Stimulated activated CD4-positive, alpha-beta T cell treated with anti-CD3 and anti-CD28 coated beads, Interleukin-4, amount 100 ng/mL, for 48 hours (primary cell): Measurements from ENCODE around the gene TREML2.
A peak's percentile ranks its signal among the peaks of the same experiment; 100 is the strongest.
"Not testable (repeated sequence)": the region's sequence is repeated elsewhere in the genome, so short reads cannot be mapped to it uniquely, and the experiment has no call there.

ENCODE experiments used
- DNase-seq, 2 donors: peaks; one replicate each; pipeline ENCODE4 v3.0.0-alpha.2; 2020; ENCODE audit warnings: low read depth in 2 of 2

TREML2 gene

GRCh38 chr6:41208439-41209106 is 7.6 kb upstream of the TREML2 start:
- no peak for DNase-seq

DNA sequence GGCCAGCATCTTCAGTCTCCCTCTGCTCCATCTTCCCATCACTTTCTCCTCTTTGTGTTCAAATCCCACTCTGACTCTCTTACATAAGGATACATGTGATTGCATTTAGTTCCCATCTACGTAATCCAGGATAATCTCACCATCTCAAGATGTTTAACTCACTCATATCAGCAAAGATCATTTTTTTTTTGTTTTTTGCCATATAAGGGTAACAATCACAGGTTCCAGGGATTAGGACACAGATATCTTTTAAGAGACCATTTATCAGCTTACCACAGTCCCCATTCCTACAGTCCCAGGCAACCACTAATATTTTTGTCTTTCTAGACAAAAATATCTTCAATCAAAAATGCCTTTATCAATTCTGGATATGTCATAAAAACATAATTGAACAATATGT is 3.2 kb upstream of the TREML2 start:
- DNase-seq = no peak

DNA sequence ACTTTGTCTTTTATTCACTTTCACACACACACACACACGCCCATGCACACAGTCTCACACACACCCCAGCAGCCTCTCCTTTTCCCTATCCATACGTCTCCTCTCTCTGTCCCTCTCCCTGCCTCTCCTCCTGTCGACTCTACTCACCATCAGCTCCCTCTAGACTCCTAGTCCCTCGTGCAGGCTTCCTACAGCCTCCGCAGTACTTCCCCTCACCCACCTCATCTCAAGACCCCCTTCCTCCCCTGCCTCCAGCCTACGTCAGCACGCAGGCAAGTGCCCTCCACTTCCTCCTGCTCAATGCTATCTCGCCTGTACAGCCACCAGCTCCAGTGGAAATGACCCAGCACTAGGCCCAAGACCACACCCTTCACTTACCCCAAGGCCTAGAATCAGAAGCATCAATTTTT is 820 bp upstream of the TREML2 start:
- no peak for DNase-seq

GRCh38 chr6:41200296-41200900 is 551 bp downstream of the TREML2 start:
- peak; percentile 28 to 37 for DNase-seq

GRCh38 chr6:41199552-41200246 is 1.2 kb downstream of the TREML2 start:
- peak in 1 of 2 donors; percentile 19 for DNase-seq

DNA sequence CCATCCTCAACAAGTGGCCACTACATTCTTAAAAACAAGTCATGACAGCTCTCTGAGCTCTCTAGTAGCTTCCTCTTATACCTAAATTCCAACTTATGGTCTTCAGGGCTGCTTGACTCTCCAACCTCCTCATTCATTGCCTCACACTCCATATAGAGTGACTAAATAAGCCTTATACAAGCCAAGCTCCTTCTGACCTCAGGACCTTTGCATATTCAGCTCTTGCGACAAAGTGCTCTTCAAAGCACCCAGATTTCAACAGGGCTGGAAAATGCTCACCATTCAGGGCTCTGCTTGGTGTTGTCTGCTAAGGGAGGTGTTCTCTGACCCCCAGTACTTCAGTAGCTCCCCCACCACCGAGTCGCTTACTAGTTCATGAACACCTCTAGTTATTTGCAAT is 3.7 kb downstream of the TREML2 start:
- no peak for DNase-seq

GRCh38 chr6:41194386-41194785 is 6.6 kb downstream of the TREML2 start:
- DNase-seq = no peak

DNA sequence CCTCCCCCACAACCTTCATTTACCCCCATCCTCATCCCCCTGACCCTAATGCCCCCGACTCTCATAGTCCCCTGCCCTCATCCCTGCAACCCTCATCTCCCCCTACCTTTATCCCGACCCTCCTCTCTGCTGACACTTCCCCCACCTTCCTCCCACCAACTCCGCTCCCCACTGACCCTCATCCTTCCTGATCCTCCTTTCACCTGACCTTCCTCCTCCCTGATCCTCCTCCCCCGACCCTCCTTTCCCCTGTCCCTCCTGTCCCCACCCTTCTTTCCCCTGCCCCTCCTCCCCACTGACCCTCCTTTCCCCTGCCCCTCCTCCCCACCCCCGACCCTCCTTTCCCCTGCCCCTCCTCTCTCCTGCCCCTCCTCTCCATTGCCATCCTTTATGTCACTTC is 7.1 kb downstream of the TREML2 start:
- no peak for DNase-seq

DNA sequence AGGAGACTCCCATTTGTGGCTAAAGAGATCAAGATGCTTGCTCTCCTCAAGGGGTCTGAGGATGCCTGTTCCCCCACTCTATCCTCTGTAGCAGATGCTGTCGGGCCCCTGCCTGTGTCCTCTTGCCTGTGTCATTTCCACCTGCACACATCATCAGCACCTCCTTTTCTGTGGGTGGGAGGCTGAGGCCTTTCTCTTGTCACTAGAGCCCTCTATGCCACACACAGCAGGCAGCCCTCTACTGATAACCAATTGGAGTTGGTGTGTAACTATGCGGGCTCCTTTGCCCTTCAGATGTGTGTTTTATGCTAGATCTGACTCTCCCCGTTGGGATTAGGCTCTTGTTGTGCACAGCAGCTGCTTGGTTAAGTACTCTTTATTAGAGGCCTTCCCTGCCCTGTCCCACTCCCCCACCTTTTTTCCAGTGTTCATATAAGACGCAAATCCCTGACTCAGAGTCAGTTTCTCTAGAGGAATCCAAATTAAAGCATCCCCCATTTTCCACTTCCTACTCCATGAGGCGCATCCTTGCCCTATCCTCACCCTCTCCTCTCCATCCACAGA is 7.7 kb downstream of the TREML2 start:
- DNase-seq = no peak

DNA sequence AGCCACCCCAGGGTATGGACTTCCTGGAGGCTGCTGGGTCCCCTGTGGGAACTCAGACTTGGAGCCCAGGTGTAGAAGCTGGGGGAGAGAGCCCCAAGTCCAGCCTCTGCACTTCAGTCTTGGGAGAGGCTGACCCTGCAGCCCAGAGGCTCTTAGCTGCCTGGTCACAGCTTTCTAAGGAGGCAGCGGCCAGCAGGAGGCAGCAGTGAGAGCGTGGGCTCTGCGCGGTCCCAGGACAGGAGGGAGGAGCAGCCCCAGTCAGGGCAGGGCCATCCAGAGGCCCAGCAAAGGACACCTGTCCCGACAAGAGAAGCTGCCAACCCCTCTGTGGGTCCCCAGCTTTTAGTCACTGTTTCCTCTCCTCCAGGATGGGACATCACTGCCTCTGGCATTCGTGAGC is 9.4 kb downstream of the TREML2 start:
- DNase-seq = peak; percentile 36 to 40

DNA sequence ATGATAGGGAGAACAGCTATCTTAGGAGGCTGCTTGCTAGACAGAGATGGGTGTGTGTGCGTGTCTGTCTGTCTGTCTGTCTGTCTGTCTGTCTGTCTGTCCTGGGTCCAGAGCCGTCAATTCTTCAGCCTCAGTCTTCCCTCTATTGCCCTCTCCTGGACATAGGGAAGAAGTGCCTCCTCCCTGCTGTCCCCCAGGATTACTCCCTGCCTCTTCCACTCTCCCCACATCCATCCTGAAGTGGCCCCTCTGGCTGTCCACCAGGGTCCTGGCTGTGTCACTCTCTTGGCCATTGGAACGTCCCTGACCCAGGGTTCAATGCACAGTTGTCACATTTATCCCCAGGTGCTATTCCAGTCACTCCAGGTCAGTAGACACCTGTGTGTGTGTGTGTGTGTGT is 10.2 kb downstream of the TREML2 start:
- DNase-seq = no peak

DNA sequence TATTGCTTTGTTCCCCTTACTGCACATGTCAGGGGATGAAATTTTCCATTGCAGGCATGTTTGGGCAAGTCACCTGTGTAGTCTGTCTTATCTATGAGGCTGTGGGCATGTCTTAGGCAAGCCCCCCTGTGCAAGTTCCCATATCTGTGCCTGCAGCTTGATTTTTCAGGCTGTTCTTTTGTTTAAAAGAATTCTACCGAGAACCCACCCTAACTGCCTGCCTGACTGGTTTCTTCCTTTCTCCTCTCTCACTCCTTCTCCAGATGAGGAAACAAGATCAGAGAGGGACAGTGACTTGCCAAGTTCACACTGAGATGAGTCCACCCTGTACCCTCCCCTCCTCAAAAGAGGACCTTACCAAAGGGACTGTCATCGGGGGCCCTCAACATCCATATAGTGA is 11.0 kb downstream of the TREML2 start:
- no peak for DNase-seq

GRCh38 chr6:41189046-41189445 is 11.9 kb downstream of the TREML2 start:
- DNase-seq = not testable (repeated sequence)

GRCh38 chr6:41187924-41188886 is 12.7 kb downstream of the TREML2 start:
- no peak for DNase-seq

DNA sequence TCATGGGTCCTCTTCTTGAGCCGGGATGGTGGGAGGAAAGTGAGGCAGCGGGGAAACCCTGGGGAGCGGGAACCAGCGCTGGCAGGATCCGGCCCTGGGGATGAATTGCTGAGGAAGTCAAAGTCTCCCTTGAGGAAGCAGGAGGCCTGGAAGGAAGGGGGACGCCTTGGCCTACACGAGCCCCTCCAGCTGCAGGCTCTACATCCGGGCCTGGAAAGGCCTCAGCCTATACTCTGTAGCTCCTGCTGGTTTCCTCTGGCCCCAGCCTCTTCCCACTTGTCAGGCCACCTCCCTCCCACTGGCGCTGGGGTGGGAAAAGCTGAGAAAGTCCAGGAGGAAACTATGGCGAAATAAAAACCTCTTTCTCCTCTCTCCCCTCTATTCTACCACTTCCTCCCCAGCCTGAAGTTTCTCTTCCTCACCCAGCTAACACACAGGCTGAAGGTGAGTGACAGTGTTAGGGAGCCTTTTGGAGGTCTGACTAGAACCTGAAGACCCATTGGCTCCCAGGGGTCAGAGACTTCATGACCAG is 14.9 kb downstream of the TREML2 start:
- DNase-seq = no peak

- no peak for DNase-seq
These were observed 16.2 kb downstream of the TREML2 start for GRCh38 chr6:41184761-41185160.

GRCh38 chr6:41182069-41183034 is 18.6 kb downstream of the TREML2 start:
- DNase-seq = peak; percentile 15 to 34

DNA sequence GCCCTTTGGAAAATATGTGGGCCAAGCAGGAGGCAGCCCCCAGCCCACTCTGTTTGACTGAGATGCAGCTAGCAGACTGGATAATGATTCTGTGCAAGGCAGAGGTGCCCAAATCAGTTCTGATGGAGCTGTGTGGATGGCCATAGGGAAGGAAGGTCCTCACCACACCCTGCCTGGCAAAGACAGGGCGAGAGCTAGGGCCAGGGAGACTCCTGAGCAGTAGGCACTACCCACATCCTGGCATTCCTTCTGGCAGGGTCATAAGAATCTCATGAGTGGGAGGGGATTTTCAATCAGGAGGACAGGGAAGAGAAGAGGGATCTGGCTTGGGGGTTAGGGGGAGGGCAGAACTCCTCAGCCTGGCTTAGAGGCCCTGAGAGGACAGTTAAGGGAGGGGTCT is 19.4 kb downstream of the TREML2 start:
- no peak for DNase-seq

GRCh38 chr6:41179163-41179562 is 21.8 kb downstream of the TREML2 start:
- no peak for DNase-seq

DNA sequence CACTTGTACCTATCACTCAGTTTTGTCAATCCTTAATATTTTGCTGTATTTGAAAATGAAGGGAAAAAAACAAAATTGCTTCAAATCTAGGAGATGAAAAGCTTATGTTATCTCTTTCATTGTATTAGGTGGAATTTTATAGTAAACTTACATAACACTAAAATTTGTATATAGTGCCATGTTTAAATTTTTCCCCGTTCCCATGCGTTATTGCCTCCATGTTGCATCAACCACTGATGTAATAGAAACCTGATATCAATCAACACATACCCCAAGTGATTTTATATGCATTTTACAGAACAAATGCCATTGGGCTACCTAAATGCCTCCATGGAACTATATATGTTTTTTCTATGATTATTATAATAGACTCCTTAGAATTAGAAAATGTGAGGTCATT is 23.3 kb downstream of the TREML2 start:
- no peak for DNase-seq
